Parathyroid adenoma (tissue), 2 donors: Measurements from ENCODE around the gene TPD52L2.

Experiments
- H2AFZ ChIP-seq: fragments of 300-600 bp; sonication (generic); one replicate; pipeline ENCODE4 v1.7.0; 2017; ENCODE audit warnings: antibody characterized with exemption, mild to moderate bottlenecking
- H3K27ac ChIP-seq: fragments of 300-600 bp; sonication (generic); one replicate; pipeline ENCODE4 v1.7.0; 2017
- H3K27me3 ChIP-seq: fragments of 300-600 bp; sonication (generic); one replicate; pipeline ENCODE4 v1.7.0; 2017; ENCODE audit warnings: low read length; ENCODE audit not compliant: control insufficient read depth, insufficient read depth
- H3K36me3 ChIP-seq: fragments of 300-600 bp; sonication (generic); one replicate; pipeline ENCODE4 v1.7.0; 2017; ENCODE audit warnings: low read length; ENCODE audit not compliant: control insufficient read depth, insufficient read depth
- H3K4me1 ChIP-seq: fragments of 300-600 bp; sonication (generic); one replicate; pipeline ENCODE4 v1.7.0; 2017; ENCODE audit warnings: control low read depth
- H3K4me2 ChIP-seq: fragments of 300-600 bp; sonication (generic); one replicate; pipeline ENCODE4 v1.7.0; 2017; ENCODE audit warnings: low read length
- H3K4me3 ChIP-seq: fragments of 300-600 bp; sonication (generic); one replicate; pipeline ENCODE4 v1.7.0; 2017; ENCODE audit warnings: low read depth, low read length
- H3K79me2 ChIP-seq: fragments of 300-600 bp; sonication (generic); one replicate; pipeline ENCODE4 v1.7.0; 2017; ENCODE audit warnings: control low read depth
- H3K9ac ChIP-seq: fragments of 300-600 bp; sonication (generic); one replicate; pipeline ENCODE4 v1.7.0; 2017; ENCODE audit warnings: mild to moderate bottlenecking
- H3K9me3 ChIP-seq: fragments of 300-600 bp; sonication (generic); one replicate; pipeline ENCODE4 v1.7.0; 2017; ENCODE audit warnings: low read length; ENCODE audit not compliant: control insufficient read depth
- CTCF ChIP-seq: fragments of 300-600 bp; sonication (generic); IDR thresholded peaks from one replicate; pipeline ENCODE4 v1.7.0; 2017; ENCODE audit warnings: antibody characterized with exemption, mild to moderate bottlenecking
- donor health status: primary hyperparathyroidism.

The TPD52L2 gene

GRCh38 chr20:63940071-63940471 lies 75.0 kb downstream of the TPD52L2 start:
- no peaks in the 10 kb centered on the region for H3K36me3 ChIP-seq

GRCh38 chr20:63940472-63941266 lies 75.6 kb downstream of the TPD52L2 start:
- TF ChIP-seq CTCF = no peak
- no peaks in the 10 kb centered on the region for H3K36me3 ChIP-seq
- no peak overlapping the region for H3K4me3 ChIP-seq
- H2AFZ ChIP-seq = no peak overlapping the region
- no peak overlapping the region for H3K9ac ChIP-seq
- peaks cover 29% of the 10 kb centered on the region for H3K79me2 ChIP-seq
- H3K4me2 ChIP-seq = no peak overlapping the region
- H3K27ac ChIP-seq = no peak overlapping the region
- H3K4me1 ChIP-seq = no peaks in the 10 kb centered on the region
- no peaks in the 10 kb centered on the region for H3K27me3 ChIP-seq
- H3K9me3 ChIP-seq = no peaks in the 10 kb centered on the region

More at GRCh38 chr20:63940071-63940471, 75.0 kb downstream of the TPD52L2 start:
- no peaks in the 10 kb centered on the region for H3K27me3 ChIP-seq
- peaks cover 27% of the 10 kb centered on the region for H3K79me2 ChIP-seq
- no peak overlapping the region for H3K4me3 ChIP-seq
- no peaks in the 10 kb centered on the region for H3K9me3 ChIP-seq
- no peak overlapping the region for H3K27ac ChIP-seq
- no peak overlapping the region for H3K9ac ChIP-seq
- H3K4me2 ChIP-seq = no peak overlapping the region
- TF ChIP-seq CTCF = no peak
- H2AFZ ChIP-seq = no peak overlapping the region
- no peaks in the 10 kb centered on the region for H3K4me1 ChIP-seq
